Stimulated activated CD8-positive, alpha-beta memory T cell treated with anti-CD3 and anti-CD28 coated beads, Interleukin-4, amount 100 ng/mL, for 4 hours (primary cell): ENCODE data around the gene SIRT7.

Experiments used
- DNase-seq, 2 donors: peaks; one replicate each; pipeline ENCODE4 v3.0.0-alpha.2; 2020; ENCODE audit warnings: low read depth in 2 of 2, low spot score in 1 of 2

SIRT7 gene, protein sequence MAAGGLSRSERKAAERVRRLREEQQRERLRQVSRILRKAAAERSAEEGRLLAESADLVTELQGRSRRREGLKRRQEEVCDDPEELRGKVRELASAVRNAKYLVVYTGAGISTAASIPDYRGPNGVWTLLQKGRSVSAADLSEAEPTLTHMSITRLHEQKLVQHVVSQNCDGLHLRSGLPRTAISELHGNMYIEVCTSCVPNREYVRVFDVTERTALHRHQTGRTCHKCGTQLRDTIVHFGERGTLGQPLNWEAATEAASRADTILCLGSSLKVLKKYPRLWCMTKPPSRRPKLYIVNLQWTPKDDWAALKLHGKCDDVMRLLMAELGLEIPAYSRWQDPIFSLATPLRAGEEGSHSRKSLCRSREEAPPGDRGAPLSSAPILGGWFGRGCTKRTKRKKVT

DNA sequence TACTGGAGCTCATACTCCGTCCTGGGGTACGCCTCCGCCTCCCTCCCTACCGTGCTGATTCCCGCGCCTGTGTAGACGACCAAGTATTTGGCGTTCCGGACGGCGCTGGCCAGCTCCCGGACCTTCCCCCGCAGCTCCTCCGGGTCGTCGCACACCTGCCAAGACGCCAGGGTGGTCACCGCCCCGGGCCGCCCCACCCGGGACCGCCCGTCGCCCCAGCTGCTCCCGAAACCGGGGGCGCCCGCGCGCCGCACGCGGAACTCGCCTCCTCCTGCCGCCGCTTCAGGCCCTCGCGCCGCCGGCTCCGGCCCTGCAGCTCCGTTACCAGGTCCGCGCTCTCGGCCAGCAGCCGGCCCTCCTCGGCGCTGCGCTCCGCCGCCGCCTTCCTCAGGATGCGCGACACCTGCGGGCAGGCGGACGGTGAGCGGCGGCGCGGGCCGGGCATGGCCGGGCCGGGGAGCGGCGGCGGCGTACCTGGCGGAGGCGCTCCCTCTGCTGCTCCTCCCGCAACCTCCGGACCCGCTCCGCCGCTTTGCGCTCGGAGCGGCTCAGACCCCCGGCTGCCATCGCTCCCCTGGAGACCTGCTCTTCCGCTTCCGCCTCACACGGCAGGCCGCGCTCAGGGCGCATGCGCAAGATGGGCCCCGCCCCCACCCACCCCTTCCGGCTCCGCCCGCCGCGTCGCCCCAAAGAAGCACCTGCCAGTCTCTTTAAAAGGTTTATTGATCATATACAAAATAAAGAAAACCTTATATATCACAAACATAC lies at the start of gene SIRT7:
Gene SIRT7, minus strand, starts transcription at position 612 of the 768 bp plus-strand sequence. Its CDS starts 45 bp downstream, at position 567.
- peak; percentile 52 to 67 for DNase-seq

DNA sequence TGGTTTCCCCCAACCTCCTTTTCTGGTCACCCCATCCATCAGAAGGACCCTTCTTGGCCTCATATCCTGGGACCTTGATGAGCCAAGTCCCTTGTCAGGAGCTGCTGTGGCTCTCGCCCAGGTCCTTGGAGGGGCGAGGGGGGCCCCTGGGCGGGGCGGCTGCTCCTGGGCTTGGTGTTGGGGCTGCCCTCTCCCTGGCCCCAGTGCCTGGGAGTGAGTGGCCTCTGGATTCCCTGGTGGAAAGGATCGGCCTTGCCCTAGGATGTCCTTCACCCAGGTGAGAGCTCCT lies 49.2 kb upstream of the SIRT7 start:
- no peak for DNase-seq

DNA sequence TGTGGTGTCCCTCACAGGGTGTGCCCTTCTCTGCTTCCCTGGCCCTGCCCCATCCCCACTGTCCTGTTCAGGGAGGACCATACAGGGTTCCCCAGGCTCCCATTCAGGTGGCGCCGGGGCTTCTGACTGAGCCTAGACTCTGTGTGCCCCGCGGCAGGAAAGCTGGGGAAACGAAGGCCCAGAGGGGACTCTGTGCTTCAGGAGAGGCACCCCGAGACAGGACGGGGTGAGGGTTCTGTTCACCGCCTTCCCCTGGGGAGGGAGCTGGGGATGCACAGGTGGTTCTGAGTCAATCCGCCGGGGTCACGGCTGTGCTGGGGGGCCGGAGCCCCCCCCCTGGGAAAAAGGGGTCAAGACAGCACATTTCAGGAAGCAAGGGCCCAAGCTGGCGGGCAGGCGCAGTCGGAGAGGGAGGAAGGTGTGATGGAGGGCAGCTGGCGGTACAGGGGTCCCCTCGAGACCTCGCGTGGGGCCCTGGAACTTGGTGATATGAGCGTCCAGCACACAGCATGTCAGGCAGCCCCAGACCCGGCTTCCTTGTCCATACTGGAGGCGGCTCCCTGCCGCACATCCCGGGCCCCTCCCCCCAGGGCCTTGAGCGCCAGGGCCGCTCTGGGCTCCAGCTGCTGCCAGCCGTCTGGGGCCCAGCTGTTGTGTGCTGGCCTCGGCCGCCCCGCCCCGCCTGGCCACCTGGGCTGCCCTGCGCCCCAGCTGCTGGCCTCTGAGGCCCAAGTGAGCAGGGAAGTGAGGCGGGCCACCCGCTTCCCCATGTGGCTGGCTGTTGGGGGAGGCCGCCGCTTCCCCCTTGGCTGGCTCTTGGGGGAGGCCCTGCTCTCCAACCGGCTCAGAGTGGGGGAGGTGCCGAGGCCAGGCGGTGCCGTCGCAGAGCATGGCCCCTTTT lies 48.6 kb upstream of the SIRT7 start:
- no peak for DNase-seq

DNA sequence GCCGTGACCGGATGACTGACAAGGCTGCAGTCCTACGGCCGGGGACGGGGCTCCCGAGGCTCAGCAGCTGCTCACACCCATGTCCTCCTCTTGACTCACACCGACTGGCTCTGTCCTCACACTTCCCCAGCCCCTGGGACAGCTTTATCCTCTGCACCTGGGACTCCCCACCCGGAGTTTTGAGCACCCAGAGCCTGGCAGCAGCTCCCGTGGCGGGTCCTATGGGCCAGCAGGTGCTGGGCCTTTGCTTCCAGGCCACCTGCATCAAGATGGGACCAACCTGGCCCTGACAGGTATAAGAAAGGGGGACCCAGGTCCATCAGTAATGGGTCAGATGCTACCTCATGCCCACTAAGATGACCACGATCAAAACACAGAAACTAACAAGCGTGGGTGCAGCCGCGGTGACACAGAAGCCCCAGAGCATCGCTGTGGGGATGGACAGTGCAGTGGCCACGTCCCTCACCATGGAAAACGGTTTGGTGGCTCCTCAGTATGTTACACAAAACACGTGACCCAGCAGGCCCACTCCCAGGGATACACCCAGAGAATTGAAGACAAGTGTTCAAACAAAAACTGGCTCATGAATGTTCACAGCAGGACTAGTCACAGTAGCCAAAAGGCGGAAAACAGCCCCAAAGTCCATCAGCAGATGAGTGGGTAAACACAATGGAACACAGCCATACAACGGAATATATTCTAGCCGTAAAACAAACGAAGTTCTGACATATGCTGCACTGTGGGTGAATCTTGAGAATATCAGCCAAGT lies 46.3 kb upstream of the SIRT7 start:
- DNase-seq = no peak

DNA sequence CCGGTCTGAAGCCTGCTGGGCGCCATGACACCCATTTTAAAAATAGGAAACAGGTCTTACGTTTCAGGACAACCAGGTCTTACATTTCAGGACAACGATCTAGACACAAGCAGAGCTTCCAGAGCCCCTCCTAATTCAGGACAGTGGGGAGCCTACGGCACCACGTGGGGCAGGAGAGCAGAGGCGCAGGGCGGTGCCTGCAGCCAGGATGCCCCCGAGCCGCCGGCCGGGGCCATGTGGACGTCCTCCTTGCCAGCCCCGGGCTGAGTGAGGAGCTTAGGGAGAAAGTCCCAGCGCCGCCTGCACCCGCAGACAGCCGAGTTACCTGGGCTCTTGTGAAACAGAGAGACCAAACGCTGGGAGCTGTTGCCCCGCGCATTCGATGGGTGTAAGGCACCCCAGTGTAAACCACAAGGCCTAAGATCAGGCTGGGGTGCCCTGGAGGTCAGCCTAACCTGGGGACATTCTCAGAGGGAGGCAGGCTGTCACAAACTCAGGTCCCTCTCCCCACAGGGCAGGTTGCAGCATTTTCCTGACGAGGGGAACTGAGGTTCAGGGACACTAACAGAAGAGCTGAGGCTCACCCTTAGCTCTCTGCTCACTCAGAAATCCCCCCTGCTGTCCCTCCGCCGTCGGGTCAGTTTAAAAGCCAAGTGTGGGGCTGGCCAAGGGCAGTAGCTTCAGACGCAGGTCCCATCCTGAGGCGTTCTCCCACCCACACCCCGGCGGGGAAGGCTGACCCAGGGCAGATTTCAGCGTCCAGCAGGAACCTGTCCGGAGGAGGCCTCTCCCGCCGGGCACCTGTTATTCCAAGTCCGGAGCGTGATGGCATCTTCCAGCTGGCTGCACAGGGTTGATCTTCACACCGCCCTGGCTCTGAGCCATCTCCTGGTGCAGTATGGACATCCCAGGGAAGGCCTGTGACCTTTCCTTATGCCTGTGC lies 44.8 kb upstream of the SIRT7 start:
- DNase-seq = no peak

DNA sequence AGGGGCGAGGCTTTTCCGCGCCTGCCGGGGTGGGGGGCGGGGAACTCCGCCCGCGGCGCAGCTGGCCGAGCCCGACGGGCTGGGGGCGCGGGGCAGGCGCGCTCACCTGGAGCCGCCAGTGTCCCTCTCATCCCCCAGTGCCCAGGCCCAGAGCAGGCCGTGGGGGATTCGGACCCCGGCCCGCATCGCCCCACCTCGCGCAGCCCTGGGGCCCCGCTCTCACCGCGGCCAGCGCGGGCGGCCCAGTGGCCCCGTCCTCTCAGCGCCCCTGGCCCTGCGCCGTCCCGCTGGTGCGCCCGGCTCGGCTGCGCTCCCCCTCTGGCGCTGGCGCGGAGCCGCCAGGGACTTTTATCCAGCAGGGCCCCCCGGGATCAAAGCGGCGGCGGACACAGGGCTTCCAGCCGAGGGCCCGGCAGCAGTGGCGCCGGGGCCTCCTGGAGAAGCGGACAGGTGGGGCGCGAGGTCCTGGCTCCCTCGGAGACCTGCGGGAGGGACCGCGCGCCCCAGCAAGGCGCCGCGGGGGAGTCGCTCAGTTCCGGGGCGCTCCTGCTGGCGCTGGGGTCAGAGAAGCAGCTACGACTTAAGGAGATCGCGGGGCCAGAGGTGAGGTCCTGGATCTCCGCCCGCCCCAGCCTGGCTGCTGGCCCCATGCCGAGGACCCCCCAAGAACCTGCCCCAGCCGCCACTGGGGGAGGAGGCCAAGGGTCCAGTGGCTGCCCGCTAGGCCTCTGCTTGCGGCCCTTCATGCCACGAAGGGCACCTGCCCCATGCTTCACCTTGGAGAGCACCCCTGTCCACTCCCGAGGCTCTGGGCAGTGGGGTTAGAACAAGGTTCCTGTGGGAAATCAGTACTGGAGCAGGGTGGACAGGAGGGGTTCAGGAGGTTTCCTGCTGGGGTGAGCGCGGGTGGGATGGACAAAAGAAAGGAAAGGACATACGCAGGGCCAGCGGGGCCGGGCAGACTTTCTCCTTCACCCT lies 43.8 kb upstream of the SIRT7 start:
- DNase-seq = no peak

DNA sequence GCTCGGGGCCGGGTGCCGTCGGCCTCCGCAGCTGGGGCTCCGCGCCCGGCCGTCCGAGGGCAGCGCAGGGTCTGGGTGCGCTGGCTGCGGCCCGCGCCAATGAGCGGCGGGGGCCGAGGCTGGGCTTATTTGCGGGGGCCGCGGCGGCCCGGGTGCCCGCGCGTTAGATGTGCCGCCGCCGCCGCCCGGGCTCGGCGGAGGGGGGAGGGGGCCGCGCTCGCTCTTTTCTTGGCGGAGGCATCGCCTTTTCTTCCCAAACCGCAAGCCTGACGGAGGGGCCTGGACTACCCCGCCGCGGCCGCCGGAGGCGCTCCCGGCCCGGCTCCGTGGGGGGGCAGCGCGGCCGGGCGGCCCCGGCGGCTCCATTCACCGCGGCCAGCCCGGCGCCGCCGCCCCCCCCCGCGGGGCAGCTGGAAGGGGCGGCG lies 43.1 kb upstream of the SIRT7 start, which contains the start of gene NOTUM:
Gene NOTUM, minus strand, starts transcription at position 101 of the 425 bp plus-strand sequence. CDS start 278 bp downstream, outside the sequence.
- DNase-seq = no peak

DNA sequence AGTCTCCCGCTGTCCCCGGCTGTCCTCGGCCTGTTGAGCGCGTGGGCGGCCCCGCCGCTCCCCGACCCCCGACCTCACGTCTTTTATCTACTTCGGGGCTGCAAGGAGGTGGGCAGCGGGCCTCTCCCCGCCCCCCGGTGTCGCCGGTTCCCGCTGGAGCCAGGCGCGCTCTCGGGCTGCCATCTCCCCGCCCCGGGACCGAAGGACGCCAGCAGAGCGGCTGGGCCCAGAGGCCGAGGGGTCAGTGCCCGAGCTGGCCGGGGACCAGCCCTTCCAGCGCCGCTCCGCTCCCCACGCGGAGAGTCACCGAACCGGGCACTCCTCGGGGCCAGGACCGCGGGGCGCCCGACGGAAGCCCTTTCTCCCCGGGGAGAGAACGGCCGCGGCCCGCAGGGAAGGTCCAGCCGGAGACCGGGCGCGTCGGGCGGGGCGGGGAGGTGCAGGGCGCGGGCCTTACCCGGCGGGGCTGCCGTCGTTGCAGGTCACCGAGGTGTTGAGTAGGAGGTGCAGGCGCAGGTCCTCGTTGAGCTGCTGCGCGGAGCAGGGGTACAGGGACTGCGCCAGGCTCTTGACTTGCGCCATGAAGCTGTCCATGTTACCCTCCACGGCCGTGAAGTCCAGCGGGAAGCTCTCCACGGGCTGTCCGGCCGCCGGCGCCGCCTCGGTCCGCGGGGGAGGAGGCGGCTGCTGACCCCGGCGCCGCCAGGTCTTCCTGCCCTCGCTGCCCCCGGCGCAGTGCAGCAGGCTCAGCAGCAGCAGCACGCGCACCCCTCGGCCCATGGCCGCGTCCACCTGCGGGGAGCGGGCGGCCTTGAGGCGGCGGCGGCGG lies 42.4 kb upstream of the SIRT7 start:
- DNase-seq = no peak

DNA sequence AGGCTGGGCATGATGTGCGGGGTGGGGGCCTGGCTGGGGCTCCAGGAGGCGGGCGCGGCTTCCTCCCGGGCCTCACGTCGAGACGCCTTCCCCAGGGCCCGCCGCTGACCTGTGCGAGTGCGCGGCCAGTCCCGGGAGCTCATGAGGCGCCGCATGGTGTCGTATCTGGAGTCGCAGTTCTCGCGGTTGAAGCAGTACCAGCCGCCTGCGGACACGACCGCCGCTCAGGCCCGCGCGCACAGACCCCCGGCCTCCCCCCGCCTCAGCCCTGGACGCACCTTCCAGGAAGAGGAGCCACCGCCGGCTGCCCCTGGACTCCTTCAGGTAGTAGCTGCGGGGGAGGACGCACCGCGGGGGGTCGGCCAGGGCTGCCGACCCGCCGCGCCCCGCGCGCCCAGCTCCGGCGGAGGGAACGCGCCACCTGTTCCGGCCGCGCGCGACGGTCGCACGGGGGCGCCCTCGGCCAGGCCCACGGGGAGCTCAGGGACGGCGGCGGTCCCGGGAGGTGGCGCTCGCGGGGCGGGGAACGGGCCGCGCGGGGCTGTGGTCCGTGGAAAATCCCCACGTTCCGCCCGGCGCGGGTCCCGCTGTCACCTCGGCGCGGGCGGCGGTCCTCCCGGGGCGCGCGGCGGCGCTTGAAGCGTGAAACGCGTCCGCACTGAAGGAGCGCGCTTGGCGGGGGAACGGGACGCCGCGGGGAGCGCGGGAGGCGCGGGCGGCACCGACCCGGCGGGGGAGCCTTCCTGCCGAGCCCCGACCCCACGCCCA lies 41.6 kb upstream of the SIRT7 start:
- DNase-seq = peak; percentile 55 to 63

DNA sequence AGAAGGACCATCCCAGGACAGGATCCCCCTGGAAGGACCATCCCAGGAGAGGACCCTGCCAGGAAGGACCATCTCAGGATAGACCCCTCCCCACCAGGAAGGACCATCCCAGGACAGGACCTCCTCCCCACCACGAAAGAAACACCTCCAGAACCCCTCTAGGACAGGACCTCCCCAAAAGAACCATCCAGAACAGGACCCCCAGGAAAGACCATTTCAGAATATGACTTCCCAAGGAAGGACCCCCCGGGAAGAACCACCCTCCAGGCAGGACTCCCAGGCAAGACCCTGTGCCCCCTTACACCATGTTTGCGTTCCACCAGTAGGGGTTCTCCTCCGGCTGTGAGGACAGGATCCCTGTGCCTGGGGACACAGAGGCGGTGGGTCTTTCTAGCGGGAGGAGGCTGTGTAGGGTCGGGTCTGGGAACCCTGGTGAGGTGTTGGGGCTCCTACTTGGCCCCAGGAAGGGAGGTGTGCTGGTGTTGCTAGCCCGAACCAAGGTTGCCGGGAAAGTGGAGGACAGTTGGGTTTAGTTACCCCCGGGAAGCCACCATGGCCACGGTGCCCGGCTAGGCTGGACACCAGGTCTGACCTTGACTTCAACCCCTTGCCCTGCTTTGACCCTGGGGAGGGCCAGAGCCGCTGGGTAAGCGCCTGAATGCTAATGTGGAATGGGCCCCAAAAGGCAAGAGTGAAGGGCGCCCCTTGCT lies 40.8 kb upstream of the SIRT7 start:
- DNase-seq = no peak

DNA sequence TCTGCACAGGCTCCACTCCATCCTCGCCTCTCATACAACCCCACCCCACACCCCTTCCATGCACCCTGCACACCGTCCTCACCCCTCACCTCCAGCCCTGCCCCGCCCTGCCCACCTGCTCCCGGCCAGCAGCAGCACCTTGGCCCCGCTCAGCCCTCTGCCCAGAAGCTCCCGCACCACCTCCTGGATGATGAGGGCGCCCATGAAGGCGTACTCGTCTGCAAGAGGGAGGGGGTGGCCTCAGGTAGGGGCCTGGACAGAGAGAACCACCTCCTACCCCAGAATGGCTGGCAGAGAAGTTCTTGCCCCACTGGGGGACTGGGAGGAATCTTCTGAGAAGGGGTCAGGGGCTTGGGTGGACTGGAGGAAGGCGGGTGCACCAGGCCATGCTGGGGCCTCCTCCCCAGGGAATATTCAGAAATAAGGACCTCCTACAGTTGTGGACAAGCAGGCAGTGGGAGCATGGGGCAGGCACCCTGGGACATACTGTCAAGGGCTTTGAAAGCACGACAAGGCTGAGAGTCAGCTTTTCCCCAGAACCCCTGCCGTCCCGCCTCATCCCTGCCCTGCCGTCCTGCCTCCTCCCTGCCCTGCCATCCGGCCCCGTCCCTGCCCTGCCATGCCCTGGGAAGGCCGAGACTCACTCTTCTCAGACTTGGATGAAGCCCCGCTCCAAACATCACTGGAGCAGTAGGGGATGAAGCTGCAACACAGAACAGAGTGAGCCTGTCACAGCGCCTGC lies 39.9 kb upstream of the SIRT7 start:
- DNase-seq = no peak

DNA sequence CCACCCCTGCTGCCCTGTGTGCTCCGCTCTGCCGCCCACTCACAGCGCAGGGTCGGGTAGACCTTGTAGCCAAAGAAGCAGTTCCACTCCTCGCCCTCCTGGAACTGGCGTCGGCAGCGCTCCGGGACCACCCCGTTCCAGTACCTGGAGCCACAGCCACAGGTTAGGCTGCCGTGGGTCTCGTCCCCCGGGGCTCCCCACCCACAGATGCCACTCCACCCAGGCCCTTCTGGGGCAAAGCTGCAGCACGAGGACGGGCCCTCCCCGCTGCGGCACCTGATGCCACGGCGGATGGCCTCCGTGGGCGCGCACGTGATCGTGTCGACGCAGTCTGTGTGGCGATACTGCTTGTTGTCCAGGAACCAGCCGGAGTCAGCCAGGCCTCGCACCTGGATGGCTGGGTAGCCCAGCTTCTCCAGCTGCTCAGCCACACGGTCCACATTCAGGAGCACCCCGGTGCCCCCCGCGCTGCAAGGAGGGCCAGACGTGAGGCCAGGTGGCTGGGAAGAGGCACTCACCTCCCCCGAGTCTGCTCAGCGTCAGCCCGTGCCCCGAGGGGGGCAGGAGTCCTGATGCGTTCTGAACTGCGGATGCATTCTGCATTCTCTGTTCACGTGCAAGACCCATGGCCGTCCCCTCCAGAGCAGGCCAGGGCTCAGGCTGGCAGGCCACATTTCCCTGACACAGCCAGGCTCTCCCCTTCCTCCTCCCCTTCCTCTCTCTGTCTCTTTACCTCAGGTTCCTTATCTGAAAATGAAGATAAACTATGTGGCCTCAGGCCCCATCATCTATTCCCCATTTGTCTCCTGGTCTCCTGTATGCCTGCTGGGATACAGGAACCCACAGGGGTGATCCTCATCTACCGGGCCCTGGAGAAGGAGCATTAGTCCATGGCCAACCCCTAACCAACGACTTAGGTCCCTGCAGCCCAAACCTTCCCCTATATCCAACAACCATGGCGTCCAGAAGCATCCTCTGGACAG lies 38.9 kb upstream of the SIRT7 start:
- no peak for DNase-seq

DNA sequence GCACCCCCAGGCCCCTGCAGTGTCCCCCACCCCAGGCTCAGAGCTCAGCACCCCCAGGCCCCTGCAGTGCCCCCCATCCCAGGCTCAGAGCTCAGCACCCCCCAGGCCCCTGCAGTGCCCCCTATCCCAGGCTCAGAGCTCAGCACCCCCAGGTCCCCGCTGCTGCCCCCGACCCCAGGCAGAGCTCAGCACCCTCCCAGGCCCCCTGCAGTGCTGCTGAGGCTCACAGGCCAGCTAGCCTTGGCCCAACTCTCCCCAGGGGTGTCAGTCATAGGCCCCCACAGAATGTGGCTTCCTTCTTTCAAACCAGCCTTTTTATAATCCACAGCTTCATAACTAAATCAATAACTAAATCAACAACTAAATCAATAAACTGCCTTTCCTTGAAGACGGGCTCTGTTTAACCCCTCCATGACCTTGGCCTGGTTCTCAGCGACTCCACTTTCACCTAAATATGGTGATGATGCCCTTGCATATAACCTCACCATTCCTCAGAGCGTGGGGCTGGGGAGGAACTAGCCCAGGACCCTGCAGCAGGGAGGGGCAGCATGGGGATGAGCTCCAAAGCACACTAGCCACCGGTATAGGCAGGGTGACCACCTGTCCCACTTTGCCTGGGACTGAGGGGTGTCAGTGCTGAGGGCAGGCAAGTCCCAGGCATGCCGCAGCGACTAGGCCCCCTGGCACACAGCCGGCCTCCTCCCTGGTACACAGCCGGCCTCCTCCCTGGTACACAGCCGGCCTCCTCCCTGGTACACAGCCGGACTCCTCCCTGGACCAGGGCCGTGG lies 38.0 kb upstream of the SIRT7 start:
- no peak for DNase-seq
